Stimulated activated naive CD8-positive, alpha-beta T cell treated with anti-CD3 and anti-CD28 coated beads, Interleukin-15, Interleukin-2, amounts not matched to agents 100 ng/mL and 50 ng/mL, for 24 hours (primary cell): ENCODE results near the gene TSFM.
"Not testable (repeated sequence)": the region's sequence is repeated elsewhere in the genome, so short reads cannot be mapped to it uniquely, and the experiment has no call there.

Experiments used
- H3K27ac Mint-ChIP-seq: one replicate; pipeline ENCODE4 v1.8.0; 2021; ENCODE audit warnings: mild to moderate bottlenecking, mixed read lengths
- H3K27me3 Mint-ChIP-seq: one replicate; pipeline ENCODE4 v1.8.0; 2021; ENCODE audit warnings: mixed read lengths
- H3K36me3 Mint-ChIP-seq: one replicate; pipeline ENCODE4 v1.8.0; 2021; ENCODE audit warnings: low read depth, mixed read lengths
- H3K4me1 Mint-ChIP-seq: one replicate; pipeline ENCODE4 v1.8.0; 2021; ENCODE audit warnings: low read depth, mixed read lengths
- H3K4me3 Mint-ChIP-seq: one replicate; pipeline ENCODE4 v1.8.0; 2021; ENCODE audit warnings: mild to moderate bottlenecking, mixed read lengths
- H3K9me3 Mint-ChIP-seq: one replicate; pipeline ENCODE4 v1.8.0; 2021; ENCODE audit warnings: mixed read lengths

The TSFM gene

DNA sequence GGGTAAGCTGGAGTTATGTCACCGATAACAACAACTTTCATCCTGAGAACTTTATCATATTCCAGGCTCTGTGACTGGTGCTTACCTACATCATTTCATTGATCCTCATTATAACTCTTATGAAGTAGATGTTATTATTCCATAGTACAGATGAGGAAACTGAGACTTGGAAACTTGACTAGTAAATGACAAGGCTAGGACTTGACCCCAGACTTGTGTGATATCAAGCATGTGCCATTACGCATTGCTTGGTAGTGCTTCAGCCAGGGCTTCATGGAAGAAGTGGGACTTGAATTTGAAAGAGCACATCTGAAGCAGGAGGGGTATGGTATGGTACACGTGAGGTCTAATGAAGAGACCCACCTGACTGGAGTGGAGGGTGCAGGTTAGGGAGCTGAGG is 24.1 kb downstream of the TSFM start:
- H3K36me3 Mint-ChIP-seq: peaks cover 12% of the 10 kb centered on the region
- H3K9me3 Mint-ChIP-seq: no peaks in the 10 kb centered on the region
- H3K27ac Mint-ChIP-seq: no peak overlapping the region
- H3K4me1 Mint-ChIP-seq: no peaks in the 10 kb centered on the region
- no peak overlapping the region for H3K4me3 Mint-ChIP-seq
- no peaks in the 10 kb centered on the region for H3K27me3 Mint-ChIP-seq

DNA sequence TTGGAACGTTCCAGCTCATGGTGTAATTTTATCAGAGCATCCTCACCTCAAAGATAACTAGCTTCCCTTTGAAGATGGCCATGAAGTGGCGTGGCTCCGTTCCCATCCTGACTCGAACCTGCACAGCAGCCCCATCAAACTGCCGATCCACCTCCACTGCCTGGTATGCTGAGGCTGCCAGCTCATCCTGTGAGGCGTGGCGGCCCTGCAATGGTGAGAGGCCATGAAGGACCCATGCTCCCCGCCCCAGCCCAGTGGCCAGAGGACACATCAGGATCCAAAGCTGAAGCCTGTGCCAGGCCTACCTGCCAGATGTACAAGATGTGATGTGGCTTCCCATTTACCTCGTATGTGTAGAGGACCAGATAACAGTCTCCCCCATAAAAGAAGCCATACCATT is 24.7 kb downstream of the TSFM start:
- Mint-ChIP-seq H3K4me3 (no peak overlapping the region), H3K27me3 (no peaks in the 10 kb centered on the region), H3K36me3 (peaks cover 12% of the 10 kb centered on the region), H3K4me1 (no peaks in the 10 kb centered on the region), H3K9me3 (no peaks in the 10 kb centered on the region), H3K27ac (no peak overlapping the region)

DNA sequence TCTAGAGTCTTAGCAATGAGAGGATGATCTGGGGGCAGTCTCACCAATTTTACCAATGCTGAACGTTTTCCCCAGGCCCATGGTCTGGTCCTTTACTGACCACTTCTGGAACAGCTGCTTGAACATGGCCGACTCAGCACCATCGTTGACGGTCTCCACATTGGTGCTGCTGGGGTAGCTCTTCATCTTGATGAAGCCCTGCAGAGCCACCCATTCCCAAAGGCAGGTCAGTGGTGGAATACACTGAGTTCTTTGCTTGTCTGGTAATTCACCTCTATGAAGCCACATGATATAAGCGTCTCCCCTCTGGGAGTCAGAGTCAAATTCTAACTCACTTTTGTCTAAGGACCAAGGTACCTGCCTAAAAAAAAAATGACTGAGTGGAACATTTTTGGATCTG is 25.8 kb downstream of the TSFM start:
- H3K4me3 Mint-ChIP-seq: no peak overlapping the region
- no peaks in the 10 kb centered on the region for H3K4me1 Mint-ChIP-seq
- no peaks in the 10 kb centered on the region for H3K27me3 Mint-ChIP-seq
- no peak overlapping the region for H3K27ac Mint-ChIP-seq
- peaks cover 12% of the 10 kb centered on the region for H3K36me3 Mint-ChIP-seq
- no peaks in the 10 kb centered on the region for H3K9me3 Mint-ChIP-seq

GRCh38 chr12:57809425-57809824 is 26.8 kb downstream of the TSFM start:
- Mint-ChIP-seq H3K36me3 (peaks cover 7% of the 10 kb centered on the region), H3K4me3 (no peak overlapping the region), H3K4me1 (no peaks in the 10 kb centered on the region), H3K9me3 (no peaks in the 10 kb centered on the region), H3K27ac (no peak overlapping the region), H3K27me3 (no peaks in the 10 kb centered on the region)

GRCh38 chr12:57810450-57810849 is 27.9 kb downstream of the TSFM start:
- no peaks in the 10 kb centered on the region for H3K27me3 Mint-ChIP-seq
- H3K4me1 Mint-ChIP-seq: no peaks in the 10 kb centered on the region
- H3K4me3 Mint-ChIP-seq: no peak overlapping the region
- H3K36me3 Mint-ChIP-seq: peaks cover 7% of the 10 kb centered on the region
- no peak overlapping the region for H3K27ac Mint-ChIP-seq
- H3K9me3 Mint-ChIP-seq: no peaks in the 10 kb centered on the region

DNA sequence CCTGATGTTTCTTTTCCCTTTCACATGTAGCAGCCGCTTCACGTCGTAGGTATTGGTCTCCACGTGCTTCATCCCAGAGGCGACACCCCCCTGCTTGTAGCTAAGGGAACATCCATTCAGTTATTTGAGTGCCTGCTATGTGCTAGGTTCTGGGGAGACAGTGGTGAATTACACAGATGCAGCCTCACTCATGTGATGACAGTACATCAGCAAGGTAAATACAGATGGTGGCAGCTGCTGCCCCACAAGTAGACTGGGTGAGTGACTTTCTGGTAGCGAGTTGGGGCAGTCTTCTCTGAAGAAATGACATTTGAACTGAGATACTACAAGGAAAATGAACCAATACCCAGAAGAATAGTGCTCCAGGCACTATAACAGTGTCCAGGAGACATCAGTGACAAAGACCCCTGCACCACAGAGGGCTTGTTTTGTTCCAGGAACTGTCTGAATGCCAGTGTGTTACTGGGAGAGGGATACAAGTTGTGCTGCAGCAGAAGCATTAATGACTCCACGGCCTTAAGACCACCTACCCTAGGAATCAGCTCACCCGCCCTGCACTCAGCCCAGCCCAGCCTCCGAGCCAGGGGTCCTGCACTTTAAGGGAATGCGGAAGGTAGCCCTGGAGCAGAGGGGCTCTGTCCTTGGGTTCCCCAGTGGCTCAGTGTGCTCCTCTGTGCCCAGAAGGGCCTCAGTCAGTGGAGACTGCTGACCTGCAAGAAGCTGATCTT is 28.6 kb downstream of the TSFM start:
- Mint-ChIP-seq H3K27me3 (no peaks in the 10 kb centered on the region), H3K9me3 (no peaks in the 10 kb centered on the region), H3K36me3 (peaks cover 7% of the 10 kb centered on the region), H3K27ac (no peak overlapping the region), H3K4me3 (no peak overlapping the region), H3K4me1 (no peaks in the 10 kb centered on the region)

DNA sequence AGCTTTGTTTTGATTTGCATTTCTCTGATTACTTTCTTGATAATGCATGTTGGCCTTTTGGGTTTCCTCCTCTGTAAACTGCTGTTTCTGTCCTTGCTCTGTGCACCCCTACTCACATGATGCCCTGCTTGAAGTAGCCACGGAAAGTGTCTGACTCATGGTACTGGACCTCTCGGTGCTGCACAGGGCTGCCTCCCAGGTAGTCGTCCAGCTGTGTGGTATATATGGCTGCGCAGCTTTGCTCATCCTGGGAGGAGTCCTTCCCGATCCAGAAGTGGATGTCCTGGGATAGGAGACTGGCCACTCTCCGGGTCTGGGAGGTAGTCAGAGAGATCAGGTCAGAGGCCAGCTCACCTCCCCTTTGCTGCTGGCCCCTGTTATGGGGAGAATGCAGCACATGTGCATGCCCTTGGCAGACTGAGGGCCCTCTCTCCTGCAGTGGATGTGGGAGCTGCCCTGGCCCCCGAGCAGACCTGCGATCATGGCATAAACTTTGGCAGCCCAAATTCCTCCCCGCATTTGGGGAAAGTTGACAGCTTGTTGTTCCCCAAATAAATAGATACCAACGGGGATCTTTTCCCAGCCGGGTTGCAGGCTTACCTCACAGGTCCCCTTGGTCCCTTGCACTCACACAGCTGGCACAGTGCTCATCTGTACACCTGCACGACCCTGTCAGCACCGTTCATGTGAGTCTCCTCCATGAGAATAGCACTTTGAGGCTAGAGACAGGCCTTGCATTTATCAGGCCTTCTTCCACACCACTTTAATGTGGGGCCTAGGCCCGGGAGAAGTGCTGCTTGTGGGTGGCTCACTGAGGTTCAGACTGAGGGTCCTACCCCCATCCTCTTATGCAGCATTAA is 30.8 kb downstream of the TSFM start:
- no peak overlapping the region for H3K4me3 Mint-ChIP-seq

DNA sequence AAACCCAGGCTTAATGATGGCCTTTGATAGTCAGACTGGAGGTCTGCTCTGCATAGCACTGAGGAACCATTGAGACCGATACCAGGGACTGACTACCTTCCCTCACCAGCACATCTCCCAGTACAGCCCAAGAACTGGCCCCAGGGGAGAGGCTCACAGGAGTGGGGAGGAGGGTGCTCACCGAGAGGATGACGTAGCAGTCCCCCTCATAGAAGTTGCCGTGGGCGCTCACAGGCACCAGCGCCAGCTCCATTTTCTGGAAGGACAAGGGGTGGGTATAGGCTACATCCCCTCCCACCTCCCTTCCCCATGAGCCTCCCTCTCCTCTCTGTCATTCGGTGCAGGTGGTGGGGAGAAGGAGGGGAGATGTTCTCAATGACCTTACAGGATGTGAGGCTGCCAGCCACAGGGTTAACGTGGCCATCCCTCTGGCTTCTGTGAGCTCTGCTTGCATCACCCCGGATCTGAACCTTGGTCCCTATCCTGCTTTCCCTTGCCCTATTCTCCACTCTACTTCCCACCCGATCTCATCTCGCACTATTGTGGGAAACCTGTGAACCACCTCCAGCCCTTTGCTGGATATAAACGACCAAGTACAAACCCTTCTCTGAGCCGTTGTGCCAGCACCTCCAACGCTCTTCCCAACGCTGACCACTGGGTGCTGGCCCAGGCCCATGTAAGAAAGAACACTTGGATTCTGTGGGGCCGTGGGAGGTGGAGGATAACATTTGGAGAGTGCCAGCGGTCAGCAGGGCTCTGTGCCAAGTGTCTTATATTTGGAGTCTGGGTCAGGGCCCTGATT is 31.6 kb downstream of the TSFM start:
- H3K27me3 Mint-ChIP-seq: no peaks in the 10 kb centered on the region
- no peak overlapping the region for H3K27ac Mint-ChIP-seq
- H3K36me3 Mint-ChIP-seq: no peaks in the 10 kb centered on the region
- H3K4me1 Mint-ChIP-seq: no peaks in the 10 kb centered on the region
- H3K9me3 Mint-ChIP-seq: no peaks in the 10 kb centered on the region
- H3K4me3 Mint-ChIP-seq: no peak overlapping the region

More for the DNA sequence above, 30.8 kb downstream of the TSFM start:
- no peaks in the 10 kb centered on the region for H3K4me1 Mint-ChIP-seq
- H3K9me3 Mint-ChIP-seq: no peaks in the 10 kb centered on the region
- H3K27me3 Mint-ChIP-seq: no peaks in the 10 kb centered on the region
- peaks cover 5% of the 10 kb centered on the region for H3K36me3 Mint-ChIP-seq
- H3K27ac Mint-ChIP-seq: no peak overlapping the region

- no peaks in the 10 kb centered on the region for H3K27me3 Mint-ChIP-seq
- H3K4me3 Mint-ChIP-seq: no peak overlapping the region
- no peaks in the 10 kb centered on the region for H3K36me3 Mint-ChIP-seq
- no peaks in the 10 kb centered on the region for H3K9me3 Mint-ChIP-seq
- no peak overlapping the region for H3K27ac Mint-ChIP-seq
- H3K4me1 Mint-ChIP-seq: no peaks in the 10 kb centered on the region
Observed at GRCh38 chr12:57815177-57816000, 32.8 kb downstream of the TSFM start.

DNA sequence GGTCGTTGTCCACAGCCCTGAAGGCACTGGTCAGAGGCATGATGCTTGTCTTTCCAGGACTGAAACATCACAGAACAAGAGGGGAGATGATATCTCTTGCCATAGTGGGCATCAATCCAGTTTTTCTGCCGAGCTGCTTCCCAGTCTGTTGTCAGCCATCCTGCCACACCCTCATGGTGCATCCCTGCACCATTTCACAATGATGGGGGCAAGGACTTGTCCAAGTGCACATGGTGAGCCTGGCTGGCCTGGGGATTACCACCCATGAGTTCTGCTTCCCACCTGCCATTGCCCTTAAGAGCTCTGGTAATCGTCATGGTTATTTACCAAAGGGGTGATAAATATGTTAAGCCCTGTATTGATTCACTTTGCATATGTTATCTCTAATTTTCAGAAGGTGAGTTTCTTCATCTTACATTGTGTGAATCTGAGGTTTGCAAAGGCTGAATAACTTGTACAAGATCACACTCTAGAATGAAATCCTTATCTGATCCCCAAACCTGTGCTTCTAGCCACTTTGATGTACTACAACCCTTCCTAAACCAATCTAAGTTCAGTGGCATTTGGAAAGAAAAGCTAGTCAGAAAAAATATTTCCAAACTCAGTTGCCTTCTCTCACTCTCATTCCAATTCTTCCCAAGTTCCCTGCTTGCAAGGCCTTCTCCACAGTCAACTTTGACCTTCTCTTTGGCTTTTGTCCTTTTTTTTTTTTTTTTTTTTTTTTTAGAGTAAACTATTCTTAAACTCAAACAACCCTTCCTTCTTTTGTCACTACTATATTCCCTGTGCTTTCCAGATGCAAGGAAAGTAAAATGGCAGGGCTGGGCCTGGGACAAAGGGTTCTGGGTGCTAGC is 33.6 kb downstream of the TSFM start:
- Mint-ChIP-seq H3K27ac (no peak overlapping the region), H3K9me3 (no peaks in the 10 kb centered on the region), H3K27me3 (no peaks in the 10 kb centered on the region), H3K36me3 (no peaks in the 10 kb centered on the region), H3K4me3 (no peak overlapping the region), H3K4me1 (no peaks in the 10 kb centered on the region)

DNA sequence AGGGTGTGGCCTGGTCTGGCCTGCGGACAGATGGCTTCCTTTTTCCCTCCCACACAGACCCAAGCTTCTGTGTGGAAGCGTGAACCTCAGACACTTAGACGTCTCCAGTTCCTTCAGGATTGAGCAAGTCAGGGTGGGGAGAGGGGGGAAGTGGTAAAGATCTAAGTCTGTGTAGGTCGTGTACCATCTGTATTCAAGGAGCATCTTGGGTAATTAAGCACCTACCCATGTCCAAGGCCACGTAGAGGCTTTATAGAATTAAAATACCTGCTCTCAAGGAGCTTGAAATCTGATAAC is 34.2 kb downstream of the TSFM start:
- no peaks in the 10 kb centered on the region for H3K27me3 Mint-ChIP-seq
- H3K9me3 Mint-ChIP-seq: no peaks in the 10 kb centered on the region
- H3K4me3 Mint-ChIP-seq: no peak overlapping the region
- H3K36me3 Mint-ChIP-seq: no peaks in the 10 kb centered on the region
- no peaks in the 10 kb centered on the region for H3K4me1 Mint-ChIP-seq
- H3K27ac Mint-ChIP-seq: no peak overlapping the region

DNA sequence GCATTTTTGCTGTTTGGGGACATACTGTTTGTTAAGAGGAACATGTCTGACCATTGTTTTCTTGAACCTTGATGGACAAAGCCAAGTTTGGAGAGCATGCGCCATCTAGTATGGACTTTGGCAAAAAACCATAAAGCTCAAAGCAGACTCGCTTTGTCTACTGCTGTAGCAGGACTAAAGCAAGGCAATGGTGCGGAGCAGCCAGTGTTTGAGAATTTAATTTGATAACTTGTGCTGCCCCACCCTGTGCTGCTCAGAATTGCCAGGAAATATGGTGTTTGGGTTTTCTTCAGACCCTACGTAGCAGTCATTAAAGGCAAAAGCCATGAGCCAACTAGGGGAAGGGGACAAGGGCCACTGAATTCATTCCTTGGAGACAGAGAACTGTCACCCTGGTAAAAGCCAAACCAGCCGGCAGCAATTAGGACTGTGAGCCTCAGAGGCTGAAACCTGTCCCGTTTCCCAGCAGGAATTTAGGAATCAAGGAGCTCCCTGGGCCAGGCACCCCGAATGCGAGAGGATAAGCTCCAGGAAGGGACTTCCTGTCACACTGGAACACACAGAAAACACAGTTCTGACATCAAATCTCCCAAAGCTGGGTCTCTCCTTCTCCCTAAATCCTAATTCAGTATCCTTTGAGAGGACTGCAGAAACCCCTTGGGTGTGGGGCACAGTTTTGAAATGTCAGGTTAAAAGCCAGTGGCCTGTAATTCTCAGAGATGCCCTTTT is 34.8 kb downstream of the TSFM start:
- no peak overlapping the region for H3K27ac Mint-ChIP-seq

GRCh38 chr12:57817990-57818331 is 35.4 kb downstream of the TSFM start:
- not testable (repeated sequence) for H3K36me3 Mint-ChIP-seq, H3K4me3 Mint-ChIP-seq, H3K9me3 Mint-ChIP-seq, H3K27me3 Mint-ChIP-seq, H3K4me1 Mint-ChIP-seq
- H3K27ac Mint-ChIP-seq: peak overlapping the region; percentile 52

More for the DNA sequence above, 34.8 kb downstream of the TSFM start:
- no peaks in the 10 kb centered on the region for H3K4me1 Mint-ChIP-seq
- H3K36me3 Mint-ChIP-seq: peaks cover 2% of the 10 kb centered on the region
- H3K4me3 Mint-ChIP-seq: no peak overlapping the region
- no peaks in the 10 kb centered on the region for H3K9me3 Mint-ChIP-seq
- no peaks in the 10 kb centered on the region for H3K27me3 Mint-ChIP-seq
